ENCODE results near the gene ZHX3. TPM values are rescaled to one million over a fixed set of nuclear protein-coding genes. Genes with fewer than 3 reads are reported as not detected.
"Not testable (repeated sequence)": the region's sequence is repeated elsewhere in the genome, so short reads cannot be mapped to it uniquely, and the experiment has no call there.

Gene ZHX3
- total RNA-seq, 6 experiments from 2014 or later, result 64.1 to 80.1 (median 72.0) TPM

DNA sequence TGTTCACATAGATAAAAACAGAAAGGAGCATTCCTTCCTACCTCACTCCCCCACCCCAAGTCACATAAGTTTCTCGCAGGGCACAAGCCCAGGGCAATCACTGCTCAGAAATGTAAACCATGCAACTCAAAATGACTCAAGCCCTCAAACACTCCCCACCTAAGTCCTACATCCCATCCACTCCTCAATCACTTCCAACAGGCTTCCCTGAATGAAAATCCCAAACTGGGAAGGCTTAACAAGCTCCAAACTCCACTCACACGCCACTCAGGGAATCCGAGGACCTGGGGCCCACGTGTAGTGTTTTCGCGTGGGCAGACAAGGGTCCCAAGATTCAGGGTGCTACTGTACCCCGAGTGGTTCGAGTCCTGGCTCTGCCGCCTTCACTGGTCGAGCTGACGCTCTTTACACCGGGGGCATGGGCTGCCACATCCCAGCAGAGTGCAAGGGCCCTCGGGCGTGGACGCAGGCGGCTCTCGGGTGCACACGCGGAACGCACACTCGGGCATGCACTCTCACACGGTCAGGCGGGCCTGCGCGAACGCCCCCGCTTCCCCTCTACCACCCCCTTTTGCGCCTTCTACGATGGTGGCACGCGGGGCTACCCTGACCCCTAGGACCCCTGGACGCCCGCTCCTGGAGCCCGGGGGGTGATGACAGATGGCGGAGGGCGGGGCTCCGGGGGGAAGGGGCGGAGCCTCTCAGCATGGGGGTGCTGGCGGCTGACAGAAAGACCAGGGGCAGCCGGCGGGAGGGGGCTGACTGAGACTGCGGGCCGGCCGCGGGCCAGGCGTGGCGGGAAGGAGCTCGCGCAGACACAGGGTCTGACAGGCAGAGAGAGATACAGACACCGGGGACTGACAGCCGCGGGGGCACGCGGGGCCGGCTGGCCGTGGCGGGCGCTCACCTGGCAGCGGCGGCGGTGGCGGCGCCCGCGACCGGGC is 657 bp downstream of the ZHX3 start:
- peak overlapping the region; percentile 90 for H3K4me3 Mint-ChIP-seq
- TF ChIP-seq, protein P1, sequence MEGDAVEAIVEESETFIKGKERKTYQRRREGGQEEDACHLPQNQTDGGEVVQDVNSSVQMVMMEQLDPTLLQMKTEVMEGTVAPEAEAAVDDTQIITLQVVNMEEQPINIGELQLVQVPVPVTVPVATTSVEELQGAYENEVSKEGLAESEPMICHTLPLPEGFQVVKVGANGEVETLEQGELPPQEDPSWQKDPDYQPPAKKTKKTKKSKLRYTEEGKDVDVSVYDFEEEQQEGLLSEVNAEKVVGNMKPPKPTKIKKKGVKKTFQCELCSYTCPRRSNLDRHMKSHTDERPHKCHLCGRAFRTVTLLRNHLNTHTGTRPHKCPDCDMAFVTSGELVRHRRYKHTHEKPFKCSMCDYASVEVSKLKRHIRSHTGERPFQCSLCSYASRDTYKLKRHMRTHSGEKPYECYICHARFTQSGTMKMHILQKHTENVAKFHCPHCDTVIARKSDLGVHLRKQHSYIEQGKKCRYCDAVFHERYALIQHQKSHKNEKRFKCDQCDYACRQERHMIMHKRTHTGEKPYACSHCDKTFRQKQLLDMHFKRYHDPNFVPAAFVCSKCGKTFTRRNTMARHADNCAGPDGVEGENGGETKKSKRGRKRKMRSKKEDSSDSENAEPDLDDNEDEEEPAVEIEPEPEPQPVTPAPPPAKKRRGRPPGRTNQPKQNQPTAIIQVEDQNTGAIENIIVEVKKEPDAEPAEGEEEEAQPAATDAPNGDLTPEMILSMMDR (IDR thresholded peaks at IDR 0.05), result no peak
- peaks cover 2% of the 10 kb centered on the region; the same call in 1 of the 2 replicates for H3K27me3 Mint-ChIP-seq (ENCODE audit: insufficient read depth)
- H3K27ac Mint-ChIP-seq, result peak overlapping the region; percentile 97
- DNase-seq, result peak; percentile 73
- H3K9me3 Mint-ChIP-seq, result no peaks in the 10 kb centered on the region
- peaks cover 50% of the 10 kb centered on the region for H3K4me1 Mint-ChIP-seq (ENCODE audit: low read depth)
- H3K36me3 Mint-ChIP-seq (ENCODE audit: low read depth), result peaks cover 4% of the 10 kb centered on the region; the same call in 1 of the 2 replicates

DNA sequence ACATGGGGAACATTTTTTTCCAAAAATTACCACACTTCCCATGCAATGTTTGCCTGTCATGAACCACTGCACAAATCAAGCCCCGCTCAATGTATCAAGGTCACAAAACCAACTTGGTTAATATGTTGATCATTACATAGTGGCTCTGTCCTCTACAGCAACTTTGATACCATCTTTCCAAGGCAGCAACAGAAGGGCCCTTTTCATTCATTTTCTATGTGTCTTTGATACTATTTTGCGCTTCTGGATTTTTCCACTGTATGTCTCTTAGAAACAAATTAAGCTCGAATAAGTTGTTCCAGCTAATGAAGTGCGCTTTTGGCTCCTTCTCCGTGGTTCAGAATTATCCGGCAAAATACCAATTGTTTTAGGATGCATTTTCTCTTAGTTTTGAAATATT is 1.5 kb downstream of the ZHX3 start:
- no peaks in the 10 kb centered on the region for H3K9me3 Mint-ChIP-seq
- H3K36me3 Mint-ChIP-seq (ENCODE audit: low read depth), result peaks cover 4% of the 10 kb centered on the region; the same call in 1 of the 2 replicates
- peaks cover 2% of the 10 kb centered on the region; the same call in 1 of the 2 replicates for H3K27me3 Mint-ChIP-seq (ENCODE audit: insufficient read depth)
- peak overlapping the region; percentile 97 for H3K27ac Mint-ChIP-seq
- TF ChIP-seq, protein P1 (IDR thresholded peaks at IDR 0.05), result no peak
- DNase-seq, result no peak
- H3K4me1 Mint-ChIP-seq (ENCODE audit: low read depth), result peaks cover 53% of the 10 kb centered on the region
- H3K4me3 Mint-ChIP-seq, result peak overlapping the region; percentile 90

DNA sequence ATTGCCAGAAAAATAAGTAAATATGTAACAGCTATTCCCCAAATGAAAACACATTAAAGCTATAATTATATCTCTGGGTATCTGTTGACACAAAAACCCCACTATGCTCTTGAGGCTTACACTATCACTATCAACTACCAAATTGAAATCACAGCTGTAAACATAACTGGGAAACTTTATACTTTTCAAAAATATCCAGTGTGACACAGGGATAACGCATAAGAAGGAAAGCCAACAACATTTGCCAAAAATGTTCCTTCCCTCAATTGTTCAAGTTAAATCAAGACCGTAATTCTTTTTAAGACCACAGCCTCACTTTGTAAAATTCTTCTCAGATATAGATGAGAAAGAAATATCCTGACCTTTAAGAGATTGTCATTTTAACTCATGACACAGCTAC is 3.1 kb downstream of the ZHX3 start:
- Mint-ChIP-seq H3K4me3 (peak overlapping the region; percentile 71; the same call in 1 of the 2 replicates), H3K36me3 (ENCODE audit: low read depth) (peaks cover 7% of the 10 kb centered on the region; the same call in 1 of the 2 replicates), H3K4me1 (ENCODE audit: low read depth) (peaks cover 62% of the 10 kb centered on the region), H3K9me3 (no peaks in the 10 kb centered on the region), H3K27me3 (ENCODE audit: insufficient read depth) (peaks cover 2% of the 10 kb centered on the region; the same call in 1 of the 2 replicates), H3K27ac (peak overlapping the region; percentile 58; the same call in 1 of the 2 replicates)
- no peak for DNase-seq
- TF ChIP-seq, protein P1 (IDR thresholded peaks at IDR 0.05), result no peak

DNA sequence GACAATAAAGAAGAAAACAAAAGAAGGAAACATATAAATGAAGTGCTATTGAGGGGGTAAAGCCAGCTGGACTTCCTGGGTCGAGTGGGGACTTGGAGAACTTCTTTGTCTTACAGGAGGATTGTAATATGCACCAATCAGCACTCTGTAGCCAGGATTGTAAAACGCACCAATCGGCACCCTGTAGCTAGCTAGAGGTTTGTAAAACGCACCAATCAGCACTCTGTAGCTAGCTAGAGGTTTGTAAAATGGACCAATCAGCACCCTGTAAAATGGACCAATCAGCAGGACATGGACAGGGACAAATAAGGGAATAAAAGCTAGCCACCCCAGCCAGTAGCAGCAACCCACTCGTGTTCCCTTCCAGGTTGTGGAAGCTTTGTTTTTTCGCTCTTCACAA is 5.5 kb downstream of the ZHX3 start:
- not testable (repeated sequence) for H3K36me3 Mint-ChIP-seq (ENCODE audit: low read depth); DNase-seq; H3K27me3 Mint-ChIP-seq (ENCODE audit: insufficient read depth); H3K4me3 Mint-ChIP-seq; H3K9me3 Mint-ChIP-seq
- Mint-ChIP-seq H3K27ac (0 out of 2 replicates have a peak overlapping the region, but pooled peaks have one; percentile 6), H3K4me1 (ENCODE audit: low read depth) (peaks cover 71% of the 10 kb centered on the region)

DNA sequence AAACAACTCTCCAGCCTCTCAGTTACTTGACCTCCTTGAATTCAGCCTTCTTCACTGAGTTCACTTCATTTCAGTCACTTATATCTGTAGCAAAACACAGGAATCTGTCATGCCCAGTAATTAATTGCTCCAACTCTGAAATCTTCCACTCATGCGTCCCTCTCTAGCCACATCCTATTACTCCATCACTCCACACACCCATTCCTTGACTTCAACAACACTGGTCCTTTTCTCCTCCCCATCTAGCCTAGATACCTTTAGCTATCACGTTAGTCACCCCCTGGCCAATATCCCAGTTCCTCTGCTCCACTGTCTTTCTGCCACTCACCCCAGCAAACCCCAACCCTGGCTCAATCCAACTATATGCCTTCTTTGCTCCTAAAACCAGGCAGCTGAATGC is 7.7 kb downstream of the ZHX3 start:
- no peaks in the 10 kb centered on the region for H3K27me3 Mint-ChIP-seq (ENCODE audit: insufficient read depth)
- peaks cover 6% of the 10 kb centered on the region; the same call in 1 of the 2 replicates for H3K36me3 Mint-ChIP-seq (ENCODE audit: low read depth)
- TF ChIP-seq, protein P1 (IDR thresholded peaks at IDR 0.05), result no peak
- peaks cover 61% of the 10 kb centered on the region for H3K4me1 Mint-ChIP-seq (ENCODE audit: low read depth)
- H3K4me3 Mint-ChIP-seq, result peak overlapping the region; percentile 65
- peak overlapping the region; percentile 91 for H3K27ac Mint-ChIP-seq
- peak; percentile 71 for DNase-seq
- H3K9me3 Mint-ChIP-seq, result no peaks in the 10 kb centered on the region

Measured in HFFc6 (cell line).